ENCODE data around the gene LILRA5.

DNA sequence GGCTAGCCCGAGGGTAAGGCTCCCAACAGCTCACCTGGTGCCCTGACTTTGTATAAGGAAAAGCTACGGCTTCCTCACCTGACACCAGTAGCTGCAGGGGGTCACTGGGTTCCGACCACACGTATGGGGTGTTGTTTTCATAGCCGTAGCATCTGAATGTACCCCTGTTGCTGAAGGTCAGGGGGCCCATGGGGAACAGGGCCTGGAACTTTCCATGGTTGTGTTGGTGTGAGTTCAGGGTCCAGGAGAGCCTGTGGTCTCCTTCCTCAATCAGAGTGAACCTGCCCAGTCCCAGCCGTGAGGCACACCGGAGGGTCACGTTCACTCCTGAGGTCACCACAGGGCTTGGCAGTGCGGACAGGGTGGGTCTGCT, 24.9 kb upstream of the LILRA5 start:
- no peak for TF ChIP-seq POLR2A (IDR thresholded peaks at IDR 0.05; ENCODE audit: low read depth, low read length)
- no peak for TF ChIP-seq POLR2AphosphoS5 (IDR thresholded peaks at IDR 0.05; ENCODE audit: low read depth, low read length)
